HK-2 (cell line): ENCODE data around the gene ACTRT2.

Source experiments
- DNase-seq: peaks from one replicate; pipeline ENCODE4 v3.0.0-alpha.2; 2018; ENCODE audit not compliant: unreplicated experiment

Gene ACTRT2

GRCh38 chr1:3021233-3021671, at the start of gene ACTRT2:
ACTRT2 (plus strand) TSS chr1:3021467; CDS start chr1:3021687, 220 bp downstream.
- no peak for DNase-seq

GRCh38 chr1:2971609-2972008, 49.7 kb upstream of the ACTRT2 start:
- no peak for DNase-seq

GRCh38 chr1:2972011-2972878, 49.0 kb upstream of the ACTRT2 start:
- DNase-seq = no peak

- DNase-seq = no peak
Measured at GRCh38 chr1:2972879-2973575, 48.2 kb upstream of the ACTRT2 start.

GRCh38 chr1:2973601-2974593, 47.4 kb upstream of the ACTRT2 start:
- no peak for DNase-seq

- no peak for DNase-seq
Measured at GRCh38 chr1:2974701-2975301, 46.5 kb upstream of the ACTRT2 start.

- no peak for DNase-seq
Measured at GRCh38 chr1:2975466-2976179, 45.6 kb upstream of the ACTRT2 start.

GRCh38 chr1:2976180-2976562, 45.1 kb upstream of the ACTRT2 start:
- DNase-seq = no peak

GRCh38 chr1:2977886-2978611, 43.2 kb upstream of the ACTRT2 start:
- DNase-seq = no peak

- DNase-seq = no peak
Measured at GRCh38 chr1:2978691-2979190, 42.5 kb upstream of the ACTRT2 start.

GRCh38 chr1:2979191-2980072, 41.8 kb upstream of the ACTRT2 start:
- DNase-seq = no peak

GRCh38 chr1:2980073-2980791, 41.0 kb upstream of the ACTRT2 start:
- DNase-seq = no peak

GRCh38 chr1:2980849-2981248, 40.4 kb upstream of the ACTRT2 start:
- DNase-seq = no peak

GRCh38 chr1:2981388-2981787, 39.9 kb upstream of the ACTRT2 start:
- DNase-seq = no peak

- no peak for DNase-seq
Measured at GRCh38 chr1:2981981-2982614, 39.2 kb upstream of the ACTRT2 start.

GRCh38 chr1:2982615-2983318, 38.5 kb upstream of the ACTRT2 start:
- no peak for DNase-seq

- DNase-seq = no peak
Measured at GRCh38 chr1:2983319-2983705, 38.0 kb upstream of the ACTRT2 start.
